Renal pelvis (tissue), 4 donors: ENCODE data around the gene KIAA1210. TPM values are rescaled to one million over a fixed set of nuclear protein-coding genes. Genes with fewer than 3 reads are reported as not detected.
"Not testable (repeated sequence)": the region's sequence is repeated elsewhere in the genome, so short reads cannot be mapped to it uniquely, and the experiment has no call there.

Experiments
- DNase-seq: peaks from one replicate; pipeline ENCODE4 v3.0.0-alpha.2; 2013
- polyA plus RNA-seq, 3 donors: library from polyadenylated mRNA; unstranded; fragments of 120-200 nt; gene quantifications; one replicate each; pipeline ENCODE4 v1.2.1, GENCODE V29; 2013; ENCODE audit not compliant: insufficient read length in 3 of 3

KIAA1210 gene
- polyA plus RNA-seq, 3 donors: 1.5 to 1.8 (median 1.5) TPM

DNA sequence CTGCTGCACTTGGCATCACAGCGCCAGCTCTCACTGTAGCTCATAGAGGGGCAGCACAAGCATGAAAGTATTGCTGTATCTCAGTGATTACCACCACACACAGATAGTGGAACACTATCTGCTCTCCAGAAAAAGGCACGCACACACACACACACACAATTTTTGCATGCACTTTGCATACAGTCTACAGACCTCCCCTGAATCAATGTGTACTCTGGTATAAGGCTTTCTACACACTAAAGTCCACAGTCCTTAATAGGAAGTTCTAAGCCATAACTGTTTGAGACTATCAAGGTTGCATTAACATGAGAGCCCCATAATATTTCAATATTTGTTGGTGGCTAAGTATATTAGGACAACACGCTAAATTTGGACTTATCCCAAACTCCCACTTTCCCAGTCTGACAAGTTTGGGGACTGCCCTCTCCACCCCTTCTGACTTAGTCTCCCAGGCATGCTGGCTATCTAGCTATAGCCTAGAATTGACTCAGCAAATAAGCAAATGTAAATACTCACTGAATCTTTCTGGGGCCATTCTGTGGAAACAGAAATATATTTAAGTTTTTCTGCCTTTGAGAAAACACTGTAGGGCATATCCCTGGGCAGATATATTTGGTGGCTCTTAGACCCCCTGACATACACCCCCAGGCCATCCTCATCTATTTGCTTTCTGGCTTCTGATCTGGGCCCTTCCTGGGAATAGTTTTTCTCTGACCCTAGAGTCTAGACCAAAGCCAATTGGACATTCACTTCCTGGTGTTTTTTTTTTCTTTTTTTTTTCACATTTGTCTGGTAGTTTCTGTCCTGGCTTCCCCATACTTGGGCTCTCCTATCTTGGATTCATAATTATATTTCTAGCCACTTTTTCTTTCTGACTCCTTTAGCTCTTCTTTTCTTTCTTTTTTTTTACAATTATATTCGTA is 91.2 kb downstream of the KIAA1210 start:
- no peak for DNase-seq

GRCh38 chrX:119030990-119031389 is 96.6 kb downstream of the KIAA1210 start:
- no peak for DNase-seq

DNA sequence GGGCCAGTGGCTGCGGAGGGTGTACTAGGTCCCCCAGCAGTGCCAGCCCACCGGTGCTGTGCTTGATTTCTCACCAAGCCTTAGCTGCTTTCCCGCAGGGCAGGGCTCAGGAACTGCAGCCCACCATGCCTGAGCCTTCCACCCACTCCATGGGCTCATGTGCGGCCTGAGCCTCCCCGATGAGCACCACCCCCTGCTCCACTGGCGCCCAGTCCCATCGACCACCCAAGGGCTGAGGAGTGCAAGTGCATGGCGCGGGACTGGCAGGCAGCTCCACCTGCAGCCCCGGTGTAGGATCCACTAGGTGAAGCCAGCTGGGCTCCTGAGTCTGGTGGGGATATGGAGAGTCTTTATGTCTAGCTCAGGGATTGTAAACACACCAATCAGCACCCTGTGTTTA is 98.0 kb downstream of the KIAA1210 start:
- not testable (repeated sequence) for DNase-seq

DNA sequence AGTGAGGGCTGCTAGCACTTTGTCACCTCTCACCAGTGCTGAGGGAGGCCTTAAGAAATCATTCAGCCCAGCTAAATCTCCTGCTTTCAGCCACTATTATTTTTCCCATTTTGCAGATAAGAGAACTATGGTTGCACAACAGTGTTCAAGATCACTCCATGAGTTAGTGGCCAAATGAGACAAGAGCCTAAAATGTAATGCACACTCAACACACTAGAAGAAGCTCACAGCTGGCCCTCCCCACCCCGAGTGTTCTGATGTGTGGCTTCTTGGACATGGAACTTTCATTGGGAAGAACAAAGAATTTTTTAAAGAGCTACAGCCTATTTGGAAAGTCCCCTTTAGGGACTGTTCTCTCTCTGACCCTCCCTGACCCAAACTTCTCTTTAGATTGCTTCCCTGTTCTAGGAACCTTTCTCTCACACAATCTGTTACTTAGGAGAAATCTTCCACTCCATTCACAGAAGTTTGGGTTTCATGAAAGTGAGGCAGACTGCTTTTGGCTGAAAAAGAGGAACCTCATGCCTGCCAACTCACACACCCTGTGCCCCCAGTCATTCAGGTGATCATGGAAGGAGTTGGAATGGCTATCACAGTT is 98.8 kb downstream of the KIAA1210 start:
- no peak for DNase-seq

Other genes with a start within 250 kb of the KIAA1210 start
- 1 to 10 TPM in 1 of 3 donors, under 1 TPM in 2; 0.77 to 1.1 (median 0.77) TPM for gene LONRF3, start 153.2 kb downstream of the KIAA1210 start, polyA plus RNA-seq
- gene CT47C1, start 54.8 kb downstream of the KIAA1210 start, polyA plus RNA-seq: not detected
- 100 to 1,000 TPM; 241 to 262 (median 253) TPM for gene PGRMC1, start 108.5 kb upstream of the KIAA1210 start, polyA plus RNA-seq